ENCODE data around the gene CALML3.

CALML3 gene

GRCh38 chr10:5540891-5541290 lies 16.1 kb downstream of the CALML3 start:
- TF ChIP-seq TCF12 (IDR thresholded peaks at IDR 0.05; ENCODE audit: low read depth), result no peak

GRCh38 chr10:5542100-5542499 lies 17.3 kb downstream of the CALML3 start:
- TF ChIP-seq EP300 (IDR thresholded peaks at IDR 0.05; ENCODE audit: borderline replicate concordance) (no peak), YY1 (IDR thresholded peaks at IDR 0.05; ENCODE audit: low read depth) (no peak), RAD21 (IDR thresholded peaks at IDR 0.05; ENCODE audit: low read depth) (no peak), MAX (IDR thresholded peaks at IDR 0.05) (no peak), TCF12 (IDR thresholded peaks at IDR 0.05; ENCODE audit: low read depth) (no peak), TAF1 (IDR thresholded peaks at IDR 0.05; ENCODE audit: low read depth) (no peak), FOXM1 (IDR thresholded peaks at IDR 0.05; ENCODE audit: borderline replicate concordance, low read depth) (no peak), TEAD4 (IDR thresholded peaks at IDR 0.05) (no peak), CREB1 (IDR thresholded peaks at IDR 0.05; ENCODE audit: low read depth) (no peak), EGR1 (IDR thresholded peaks at IDR 0.05) (no peak), NFIC (IDR thresholded peaks at IDR 0.05) (no peak), CEBPB (IDR thresholded peaks at IDR 0.05) (no peak), ZBTB7A (IDR thresholded peaks at IDR 0.05; ENCODE audit: low read depth) (no peak), USF1 (IDR thresholded peaks at IDR 0.05) (no peak), REST (IDR thresholded peaks at IDR 0.05; ENCODE audit: low read depth) (no peak)

GRCh38 chr10:5543623-5544022 lies 18.9 kb downstream of the CALML3 start:
- TF ChIP-seq ZBTB7A (IDR thresholded peaks at IDR 0.05; ENCODE audit: low read depth) (no peak), TEAD4 (IDR thresholded peaks at IDR 0.05) (no peak), NFIC (IDR thresholded peaks at IDR 0.05) (no peak), EP300 (IDR thresholded peaks at IDR 0.05; ENCODE audit: borderline replicate concordance) (no peak), CEBPB (IDR thresholded peaks at IDR 0.05) (no peak), YY1 (IDR thresholded peaks at IDR 0.05; ENCODE audit: low read depth) (no peak), EGR1 (IDR thresholded peaks at IDR 0.05) (no peak), MAX (IDR thresholded peaks at IDR 0.05) (no peak), TCF12 (IDR thresholded peaks at IDR 0.05; ENCODE audit: low read depth) (no peak), USF1 (IDR thresholded peaks at IDR 0.05) (no peak), REST (IDR thresholded peaks at IDR 0.05; ENCODE audit: low read depth) (no peak), TAF1 (IDR thresholded peaks at IDR 0.05; ENCODE audit: low read depth) (no peak), CREB1 (IDR thresholded peaks at IDR 0.05; ENCODE audit: low read depth) (no peak), RAD21 (IDR thresholded peaks at IDR 0.05; ENCODE audit: low read depth) (no peak), FOXM1 (IDR thresholded peaks at IDR 0.05; ENCODE audit: borderline replicate concordance, low read depth) (no peak)

GRCh38 chr10:5544216-5544805 lies 19.6 kb downstream of the CALML3 start:
- TF ChIP-seq MAX (IDR thresholded peaks at IDR 0.05) (no peak), EGR1 (IDR thresholded peaks at IDR 0.05) (no peak), TEAD4 (IDR thresholded peaks at IDR 0.05) (no peak), CEBPB (IDR thresholded peaks at IDR 0.05) (no peak), RAD21 (IDR thresholded peaks at IDR 0.05; ENCODE audit: low read depth) (no peak), EP300 (IDR thresholded peaks at IDR 0.05; ENCODE audit: borderline replicate concordance) (no peak), USF1 (IDR thresholded peaks at IDR 0.05) (no peak), REST (IDR thresholded peaks at IDR 0.05; ENCODE audit: low read depth) (no peak), NFIC (IDR thresholded peaks at IDR 0.05) (no peak), FOXM1 (IDR thresholded peaks at IDR 0.05; ENCODE audit: borderline replicate concordance, low read depth) (no peak)

All from Ishikawa (cell line).